GM06990 (cell line): ENCODE results near the gene TCF20.

Experiments
- DNase-seq: peaks from one replicate; pipeline ENCODE4 v3.0.0-alpha.2; 2011; ENCODE audit not compliant: insufficient read length; ENCODE audit errors: extremely low read depth
- H3K27me3 ChIP-seq: replicated peaks from 2 replicates; pipeline ENCODE4 v1.6.0; 2011; ENCODE audit warnings: low read length; ENCODE audit not compliant: control insufficient read depth, insufficient read depth
- H3K36me3 ChIP-seq: 2 replicates; pipeline ENCODE4 v1.5.1; 2011; ENCODE audit warnings: low read length; ENCODE audit not compliant: control insufficient read depth, insufficient read depth
- H3K4me3 ChIP-seq: replicated peaks from 2 replicates; pipeline ENCODE4 v1.5.1; 2011; ENCODE audit warnings: low read depth, mild to moderate bottlenecking, control low read depth, low read length
- CTCF ChIP-seq: IDR thresholded peaks from 2 replicates; pipeline ENCODE4 v1.5.1; 2011; ENCODE audit warnings: low read length, control low read depth, mild to moderate bottlenecking, inconsistent platforms; ENCODE audit not compliant: insufficient read depth, poor library complexity, severe bottlenecking

TCF20 gene

GRCh38 chr22:42233879-42234278, 36.6 kb downstream of the TCF20 start:
- no peak for DNase-seq
- H3K27me3 ChIP-seq = no peaks in the 10 kb centered on the region
- H3K4me3 ChIP-seq = no peak overlapping the region
- no peak for TF ChIP-seq CTCF
- H3K36me3 ChIP-seq = no peaks in the 10 kb centered on the region

- Histone ChIP-seq H3K27me3 (no peaks in the 10 kb centered on the region), H3K4me3 (no peak overlapping the region), H3K36me3 (no peaks in the 10 kb centered on the region)
- no peak for TF ChIP-seq CTCF
- DNase-seq = no peak
These were observed 38.5 kb downstream of the TCF20 start for GRCh38 chr22:42231929-42232328.

- DNase-seq = no peak
- no peak for TF ChIP-seq CTCF
- Histone ChIP-seq H3K27me3 (no peaks in the 10 kb centered on the region), H3K36me3 (no peaks in the 10 kb centered on the region), H3K4me3 (no peak overlapping the region)
These were observed 40.9 kb downstream of the TCF20 start for GRCh38 chr22:42229455-42230149.

- no peaks in the 10 kb centered on the region for H3K27me3 ChIP-seq
- H3K4me3 ChIP-seq = no peak overlapping the region
- no peak for TF ChIP-seq CTCF
- no peaks in the 10 kb centered on the region for H3K36me3 ChIP-seq
- no peak for DNase-seq
These were observed 42.0 kb downstream of the TCF20 start for GRCh38 chr22:42228483-42228882.

- Histone ChIP-seq H3K4me3 (no peak overlapping the region), H3K27me3 (no peaks in the 10 kb centered on the region), H3K36me3 (no peaks in the 10 kb centered on the region)
- TF ChIP-seq CTCF = no peak
- no peak for DNase-seq
These were observed 43.0 kb downstream of the TCF20 start for GRCh38 chr22:42227435-42227834.

- H3K27me3 ChIP-seq = no peaks in the 10 kb centered on the region
- H3K4me3 ChIP-seq = no peak overlapping the region
- TF ChIP-seq CTCF = no peak
- H3K36me3 ChIP-seq = no peaks in the 10 kb centered on the region
- no peak for DNase-seq
These were observed 44.6 kb downstream of the TCF20 start for GRCh38 chr22:42225841-42226240.
